ENCODE measurements around the gene NRARP.

DNA sequence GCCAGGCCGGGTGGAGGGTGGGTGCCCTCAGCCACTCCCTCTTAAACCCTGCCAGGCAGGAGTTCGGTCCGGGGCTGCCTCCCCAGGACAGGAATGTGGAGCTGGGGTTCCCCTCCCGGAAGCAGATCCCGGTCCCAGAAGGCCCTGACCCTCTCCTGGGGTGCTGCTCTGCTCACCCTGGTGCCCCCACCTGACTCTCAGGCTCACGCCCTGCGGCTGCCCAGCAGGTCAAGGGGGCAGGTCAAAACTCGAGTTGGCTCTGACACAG lies 3.7 kb upstream of the NRARP start:
- TF ChIP-seq, protein P1, sequence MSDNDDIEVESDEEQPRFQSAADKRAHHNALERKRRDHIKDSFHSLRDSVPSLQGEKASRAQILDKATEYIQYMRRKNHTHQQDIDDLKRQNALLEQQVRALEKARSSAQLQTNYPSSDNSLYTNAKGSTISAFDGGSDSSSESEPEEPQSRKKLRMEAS (CRISPR knock-in tag; IDR thresholded peaks at IDR 0.05), result no peak
- TF ChIP-seq, protein P2, sequence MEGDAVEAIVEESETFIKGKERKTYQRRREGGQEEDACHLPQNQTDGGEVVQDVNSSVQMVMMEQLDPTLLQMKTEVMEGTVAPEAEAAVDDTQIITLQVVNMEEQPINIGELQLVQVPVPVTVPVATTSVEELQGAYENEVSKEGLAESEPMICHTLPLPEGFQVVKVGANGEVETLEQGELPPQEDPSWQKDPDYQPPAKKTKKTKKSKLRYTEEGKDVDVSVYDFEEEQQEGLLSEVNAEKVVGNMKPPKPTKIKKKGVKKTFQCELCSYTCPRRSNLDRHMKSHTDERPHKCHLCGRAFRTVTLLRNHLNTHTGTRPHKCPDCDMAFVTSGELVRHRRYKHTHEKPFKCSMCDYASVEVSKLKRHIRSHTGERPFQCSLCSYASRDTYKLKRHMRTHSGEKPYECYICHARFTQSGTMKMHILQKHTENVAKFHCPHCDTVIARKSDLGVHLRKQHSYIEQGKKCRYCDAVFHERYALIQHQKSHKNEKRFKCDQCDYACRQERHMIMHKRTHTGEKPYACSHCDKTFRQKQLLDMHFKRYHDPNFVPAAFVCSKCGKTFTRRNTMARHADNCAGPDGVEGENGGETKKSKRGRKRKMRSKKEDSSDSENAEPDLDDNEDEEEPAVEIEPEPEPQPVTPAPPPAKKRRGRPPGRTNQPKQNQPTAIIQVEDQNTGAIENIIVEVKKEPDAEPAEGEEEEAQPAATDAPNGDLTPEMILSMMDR (IDR thresholded peaks at IDR 0.05), result no peak
- no peak for TF ChIP-seq ESRRA (CRISPR knock-in tag; IDR thresholded peaks at IDR 0.05; ENCODE audit: borderline replicate concordance)
- TF ChIP-seq CREB1 (CRISPR knock-in tag; IDR thresholded peaks at IDR 0.05), result no peak
- TF ChIP-seq, protein P3, sequence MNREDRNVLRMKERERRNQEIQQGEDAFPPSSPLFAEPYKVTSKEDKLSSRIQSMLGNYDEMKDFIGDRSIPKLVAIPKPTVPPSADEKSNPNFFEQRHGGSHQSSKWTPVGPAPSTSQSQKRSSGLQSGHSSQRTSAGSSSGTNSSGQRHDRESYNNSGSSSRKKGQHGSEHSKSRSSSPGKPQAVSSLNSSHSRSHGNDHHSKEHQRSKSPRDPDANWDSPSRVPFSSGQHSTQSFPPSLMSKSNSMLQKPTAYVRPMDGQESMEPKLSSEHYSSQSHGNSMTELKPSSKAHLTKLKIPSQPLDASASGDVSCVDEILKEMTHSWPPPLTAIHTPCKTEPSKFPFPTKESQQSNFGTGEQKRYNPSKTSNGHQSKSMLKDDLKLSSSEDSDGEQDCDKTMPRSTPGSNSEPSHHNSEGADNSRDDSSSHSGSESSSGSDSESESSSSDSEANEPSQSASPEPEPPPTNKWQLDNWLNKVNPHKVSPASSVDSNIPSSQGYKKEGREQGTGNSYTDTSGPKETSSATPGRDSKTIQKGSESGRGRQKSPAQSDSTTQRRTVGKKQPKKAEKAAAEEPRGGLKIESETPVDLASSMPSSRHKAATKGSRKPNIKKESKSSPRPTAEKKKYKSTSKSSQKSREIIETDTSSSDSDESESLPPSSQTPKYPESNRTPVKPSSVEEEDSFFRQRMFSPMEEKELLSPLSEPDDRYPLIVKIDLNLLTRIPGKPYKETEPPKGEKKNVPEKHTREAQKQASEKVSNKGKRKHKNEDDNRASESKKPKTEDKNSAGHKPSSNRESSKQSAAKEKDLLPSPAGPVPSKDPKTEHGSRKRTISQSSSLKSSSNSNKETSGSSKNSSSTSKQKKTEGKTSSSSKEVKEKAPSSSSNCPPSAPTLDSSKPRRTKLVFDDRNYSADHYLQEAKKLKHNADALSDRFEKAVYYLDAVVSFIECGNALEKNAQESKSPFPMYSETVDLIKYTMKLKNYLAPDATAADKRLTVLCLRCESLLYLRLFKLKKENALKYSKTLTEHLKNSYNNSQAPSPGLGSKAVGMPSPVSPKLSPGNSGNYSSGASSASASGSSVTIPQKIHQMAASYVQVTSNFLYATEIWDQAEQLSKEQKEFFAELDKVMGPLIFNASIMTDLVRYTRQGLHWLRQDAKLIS (CRISPR knock-in tag; IDR thresholded peaks at IDR 0.05; ENCODE audit: borderline replicate concordance), result no peak

All from WTC11 (cell line).